T-helper 2 cell treated with Interferon-gamma antibody and Interleukin-4, amounts not matched to agents 100 ng/mL and 5 ng/mL, for 36 hours (primary cell): ENCODE measurements around the gene CHL1. TPM values are rescaled to one million over a fixed set of nuclear protein-coding genes. Genes with fewer than 3 reads are reported as not detected.

Source experiments
- intact Hi-C: fragments of 100-400 bp; cut with micrococcal nuclease; formaldehyde crosslinking; loops from one replicate; pipeline ENCODE4 v1.15.1; 2023
- total RNA-seq: library from RNA; stranded (reverse); gene quantifications from 2 replicates; pipeline ENCODE4 v1.2.3, GENCODE V29; 2022

Gene CHL1
- total RNA-seq, 1 donor from 2014 or later: not detected

DNA sequence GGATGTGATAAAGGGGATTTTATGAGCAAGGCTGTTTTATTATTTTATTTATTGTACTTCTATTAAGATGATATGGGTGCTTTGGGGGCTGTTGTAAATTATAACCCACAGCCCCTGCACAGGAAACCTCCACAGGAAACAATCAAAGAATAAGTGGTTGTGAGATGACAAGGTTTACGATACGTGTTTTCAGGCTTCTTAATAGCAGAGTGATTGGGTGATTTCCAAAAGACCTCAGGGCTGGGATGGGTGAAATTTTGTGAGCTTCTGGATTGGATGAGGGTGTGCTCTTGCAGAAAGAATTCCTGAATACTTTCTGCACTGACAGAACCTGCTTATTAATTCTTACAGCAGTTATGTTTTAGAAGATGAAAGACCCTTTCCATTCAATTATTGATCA is 21.4 kb downstream of the CHL1 start:
- intact Hi-C loops: no loop called here

DNA sequence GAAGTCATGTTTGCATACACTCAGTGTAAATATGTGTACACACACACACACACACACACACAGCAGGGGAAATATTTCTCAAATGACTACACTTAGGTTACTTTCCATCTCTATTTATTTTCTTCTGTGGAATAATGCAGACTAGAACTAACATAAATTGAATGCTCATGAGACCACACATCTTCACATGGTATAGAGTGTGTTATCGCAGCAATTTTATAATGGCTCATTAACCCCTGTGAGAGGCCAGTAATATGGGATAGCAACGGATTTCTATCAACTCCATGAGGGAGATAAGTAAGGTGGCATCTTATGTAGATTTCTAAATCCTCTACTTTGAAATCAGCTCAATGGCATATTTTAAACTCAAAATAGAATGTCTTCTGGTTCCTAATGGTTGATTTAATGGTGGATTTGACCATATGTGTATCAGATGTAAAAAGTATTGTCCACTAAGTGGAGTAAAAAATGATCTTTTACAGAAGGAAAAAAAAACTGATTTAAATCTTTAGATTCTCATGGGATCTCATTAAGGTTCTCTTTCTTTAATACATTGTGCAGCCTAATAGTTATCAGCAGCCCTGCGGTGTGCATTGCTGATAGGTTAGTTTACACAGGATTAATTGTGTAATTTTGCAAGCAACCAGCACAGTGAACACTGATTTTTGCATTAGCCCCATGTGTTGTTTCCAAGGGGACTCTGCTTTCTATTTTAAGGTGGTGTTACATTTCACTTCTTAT is 32.0 kb downstream of the CHL1 start:
- intact Hi-C loops: no loop called here

DNA sequence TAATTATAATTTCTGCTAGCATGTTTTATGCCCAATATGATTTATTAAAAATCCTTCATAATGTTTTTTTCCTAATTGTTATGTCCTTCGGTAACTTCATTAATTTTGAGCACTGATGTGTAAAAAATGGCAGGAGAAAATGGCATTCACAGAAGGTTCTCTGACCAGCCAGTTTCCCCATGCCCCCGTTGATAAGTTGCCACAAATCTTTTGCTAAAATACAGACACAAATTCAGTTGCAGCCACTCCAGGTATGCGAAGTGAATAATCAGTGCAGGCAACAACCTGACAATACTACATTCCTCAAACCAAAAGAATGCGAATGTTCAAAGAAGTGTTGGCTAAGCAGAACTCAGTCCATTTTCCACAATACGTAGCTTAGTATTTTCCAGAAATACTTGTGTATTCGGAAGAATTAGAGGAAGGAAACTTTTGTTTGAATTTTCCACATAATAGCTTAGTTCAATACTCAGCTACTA is 32.7 kb downstream of the CHL1 start:
- intact Hi-C loops: no loop called here

DNA sequence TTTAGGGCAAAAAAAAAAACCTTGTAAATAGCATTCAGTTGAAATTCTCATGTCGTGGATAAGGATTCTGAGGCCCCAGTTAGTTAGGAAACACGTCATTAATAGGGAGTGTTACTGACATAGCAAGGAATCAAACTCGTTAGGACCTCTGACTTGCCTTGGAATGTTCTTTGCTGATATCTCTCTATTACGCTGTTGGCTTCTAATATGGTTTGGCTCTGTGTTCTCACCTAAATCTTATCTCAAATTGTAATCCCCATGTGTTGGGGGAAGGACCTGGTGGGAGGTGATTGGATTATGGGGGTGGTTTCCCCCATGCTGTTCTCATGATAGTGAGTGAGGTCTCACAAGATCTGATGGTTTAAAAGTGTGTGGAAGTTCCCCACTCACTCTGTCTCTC is 40.3 kb downstream of the CHL1 start:
- intact Hi-C loops: no loop called here

DNA sequence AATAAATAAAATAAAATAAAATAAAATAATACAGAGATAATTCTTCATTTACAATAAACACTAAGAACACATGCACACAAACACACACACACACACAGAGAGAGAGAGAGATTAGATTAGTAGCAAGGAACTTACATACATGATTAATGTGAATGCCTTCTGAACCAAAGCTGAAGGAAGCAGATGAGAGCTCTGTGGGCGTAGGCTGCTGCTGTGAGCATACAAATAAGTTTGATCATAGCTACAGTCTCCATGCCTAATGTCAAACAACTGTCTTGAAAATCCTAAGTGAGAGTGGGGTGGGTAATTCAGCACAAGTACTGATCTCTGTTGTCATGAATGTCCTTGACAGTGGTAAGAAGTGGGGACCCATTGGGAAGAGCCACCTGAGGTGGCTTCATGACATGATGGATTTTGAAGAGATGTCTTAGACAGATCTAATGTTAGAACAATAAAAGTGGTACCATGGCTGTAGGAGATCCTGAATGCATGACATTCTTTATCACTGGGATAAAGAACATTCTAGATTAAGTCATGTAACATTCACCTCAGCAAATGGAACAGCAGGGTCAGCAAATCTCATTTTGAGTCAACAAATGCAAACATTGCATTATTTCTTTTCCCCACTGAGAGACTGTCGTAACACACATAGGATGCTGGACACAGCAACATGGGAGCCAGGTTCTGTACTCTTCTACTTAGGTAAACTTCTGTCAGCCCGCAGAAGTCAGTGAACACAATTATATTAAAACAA is 46.2 kb downstream of the CHL1 start:
- intact Hi-C loops: no loop called here

DNA sequence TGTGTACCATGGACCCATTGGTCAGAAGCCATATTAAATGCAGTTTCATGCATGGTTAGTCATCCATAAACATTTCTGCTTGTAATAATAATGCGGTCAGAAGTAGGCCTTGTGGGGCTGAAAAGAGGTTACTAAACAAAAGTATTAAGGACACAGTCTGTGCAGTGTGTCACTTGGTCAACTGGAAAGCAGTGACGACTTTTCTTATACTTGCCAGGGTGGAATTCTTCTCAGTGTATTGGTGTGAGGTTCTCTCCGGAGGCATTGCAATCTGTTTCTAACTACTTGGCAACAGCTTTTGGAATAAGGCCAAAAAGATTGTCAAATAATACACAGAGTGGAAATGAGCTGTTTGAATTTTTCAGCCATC is 46.8 kb downstream of the CHL1 start:
- intact Hi-C loops: no loop called here

DNA sequence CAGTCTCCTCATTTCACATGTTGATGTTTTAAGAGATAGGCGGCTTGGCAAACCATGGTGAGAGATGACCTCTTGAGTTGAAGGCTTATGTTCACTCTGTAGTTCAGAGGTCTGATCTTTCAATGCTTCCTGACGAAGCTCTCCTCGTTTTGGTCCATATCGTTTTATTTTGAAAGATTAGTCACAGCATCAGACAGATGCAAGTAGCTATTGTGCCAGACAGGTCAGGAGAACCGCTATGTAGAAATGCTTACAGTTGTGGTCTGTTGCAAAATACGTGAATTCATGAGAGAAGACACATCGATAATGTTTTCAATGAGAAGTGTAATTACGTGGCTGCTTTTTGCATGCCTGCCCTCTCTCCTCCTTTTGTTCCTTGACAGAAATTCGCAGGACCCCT is 47.5 kb downstream of the CHL1 start:
- intact Hi-C loops: no loop called here

DNA sequence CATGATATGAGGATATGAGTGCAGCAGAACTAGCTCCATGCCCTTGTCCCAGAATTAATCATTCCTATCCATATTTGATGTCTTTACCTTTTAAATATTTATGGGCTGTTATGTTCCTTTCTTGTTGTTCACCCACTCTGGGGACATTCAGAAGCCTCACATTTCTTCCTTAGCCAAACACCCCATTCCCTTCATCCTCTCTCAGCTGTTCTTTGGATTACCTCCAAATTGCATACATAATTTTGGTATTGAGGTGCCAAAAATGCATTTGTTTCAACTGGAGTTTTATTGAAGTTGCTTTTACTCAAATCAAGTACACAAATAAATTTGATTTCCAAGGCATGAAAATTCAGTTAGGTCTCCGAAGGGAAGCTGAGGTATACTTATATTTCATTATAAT is 51.4 kb downstream of the CHL1 start:
- intact Hi-C loops: no loop called here

DNA sequence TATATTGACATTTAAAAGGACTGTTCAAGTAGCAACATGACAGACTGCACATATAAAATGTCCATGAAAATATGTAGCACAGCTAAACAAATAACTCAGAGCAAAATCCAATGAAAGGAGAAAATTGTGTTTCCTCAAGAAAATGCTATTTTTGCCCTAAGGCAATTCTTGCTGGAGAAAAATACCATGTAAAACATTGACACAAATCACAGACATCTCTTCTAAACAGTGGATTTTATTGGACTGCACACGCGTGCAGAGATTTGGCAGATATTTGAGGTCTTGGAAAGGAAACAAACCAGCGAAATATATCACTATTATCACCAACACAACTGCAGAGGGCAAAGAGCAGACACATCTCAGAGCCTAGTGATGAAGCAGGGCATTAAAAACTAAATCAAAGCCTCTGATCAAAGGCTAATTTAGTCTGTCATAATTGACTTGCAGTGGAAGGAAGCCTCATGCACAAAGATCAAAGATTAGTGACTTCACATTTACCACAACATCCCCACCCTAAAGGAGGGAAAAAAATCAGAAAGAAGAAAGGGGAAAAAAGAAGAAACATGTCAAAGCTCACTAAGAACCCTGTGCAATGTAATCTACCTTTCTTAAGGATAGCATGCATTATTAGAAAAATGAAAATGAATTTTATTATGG is 52.4 kb downstream of the CHL1 start:
- intact Hi-C loops: no loop called here

DNA sequence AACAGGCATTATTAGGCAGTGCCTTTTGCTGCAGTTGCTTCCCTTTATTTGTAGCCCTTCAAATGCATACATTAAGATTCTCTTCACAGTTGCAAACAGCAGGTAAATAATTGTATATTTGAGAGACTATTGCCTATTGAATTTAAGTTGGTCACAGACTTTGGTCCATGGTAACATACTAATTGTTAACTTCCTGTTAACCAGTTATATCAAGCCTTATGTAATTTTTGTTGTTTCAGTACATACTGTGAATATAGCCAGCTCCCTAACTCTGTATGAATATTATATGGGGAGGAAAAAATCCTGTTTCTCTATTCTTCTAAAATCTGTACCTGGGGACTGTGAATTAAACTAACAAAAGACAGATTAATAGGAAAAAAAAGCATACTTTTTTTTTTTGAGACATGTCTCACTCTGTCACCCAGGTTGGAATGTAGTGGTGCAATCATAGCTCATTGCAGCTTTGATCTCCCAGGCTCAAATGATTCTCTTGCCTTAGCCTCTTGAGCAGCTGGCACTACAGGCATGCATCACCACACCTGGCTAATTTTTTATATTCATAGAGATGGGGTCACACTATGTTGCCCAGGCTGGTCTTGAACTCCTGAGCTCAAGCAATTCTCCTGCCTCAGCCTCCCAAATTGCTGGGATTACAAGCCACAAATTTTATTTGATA is 53.2 kb downstream of the CHL1 start:
- intact Hi-C loops: no loop called here

DNA sequence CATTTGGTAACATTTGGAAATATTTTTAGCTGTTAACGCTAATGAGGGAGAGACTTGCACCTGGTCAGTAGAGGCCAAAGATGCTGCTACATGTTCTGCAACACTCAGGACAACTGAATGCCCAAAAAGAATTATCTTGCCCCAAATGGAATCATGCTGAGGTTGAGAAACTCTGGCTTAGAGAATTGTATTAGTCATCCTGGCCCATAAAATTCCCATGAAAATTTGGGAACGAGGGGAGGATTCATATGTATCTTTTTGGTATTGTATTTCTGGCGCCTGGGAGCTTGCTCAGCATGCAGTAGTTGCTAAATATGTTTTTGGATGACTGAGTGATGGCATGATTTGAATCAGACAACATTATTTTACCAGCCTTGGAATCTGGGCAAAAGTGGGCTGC is 59.9 kb downstream of the CHL1 start:
- intact Hi-C loops: no loop called here

DNA sequence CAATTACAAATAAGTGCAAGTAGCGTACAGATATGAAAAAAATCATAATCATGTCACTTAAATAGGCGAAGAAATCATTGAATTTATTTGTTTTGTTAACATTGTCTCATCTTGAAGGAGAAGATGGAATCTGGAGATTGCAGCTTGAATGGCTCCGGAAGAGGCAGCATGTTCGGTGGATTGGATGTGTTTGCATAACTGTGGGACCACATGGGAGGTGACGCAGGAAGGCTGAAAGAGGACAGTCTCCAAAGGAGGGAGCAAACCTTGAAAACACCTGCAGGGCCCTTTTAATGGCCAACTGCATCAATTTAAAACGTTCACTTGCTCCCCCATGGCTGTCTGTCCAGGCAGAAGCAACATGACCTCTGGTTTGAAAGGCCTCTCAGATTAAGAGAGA is 61.3 kb downstream of the CHL1 start:
- intact Hi-C loops: no loop called here

DNA sequence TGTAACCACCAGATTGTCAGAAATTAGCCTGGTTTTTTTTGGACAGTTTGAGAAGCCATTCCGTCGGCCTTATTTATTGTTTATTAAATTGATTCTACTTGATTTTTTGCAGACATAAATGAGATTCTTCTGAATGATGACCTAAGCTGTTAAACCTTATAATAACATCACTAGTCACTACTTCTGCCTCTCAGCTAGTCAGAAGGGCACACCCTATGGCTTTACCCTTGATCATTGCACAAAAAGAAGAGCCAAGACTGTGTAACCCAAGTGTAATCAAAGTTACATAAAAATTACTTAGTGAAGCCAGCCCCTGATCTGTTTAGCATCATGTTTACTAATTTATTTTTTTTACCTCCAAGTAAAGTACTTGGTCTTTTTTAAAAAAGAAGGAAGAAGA is 64.3 kb downstream of the CHL1 start:
- intact Hi-C loops: no loop called here

DNA sequence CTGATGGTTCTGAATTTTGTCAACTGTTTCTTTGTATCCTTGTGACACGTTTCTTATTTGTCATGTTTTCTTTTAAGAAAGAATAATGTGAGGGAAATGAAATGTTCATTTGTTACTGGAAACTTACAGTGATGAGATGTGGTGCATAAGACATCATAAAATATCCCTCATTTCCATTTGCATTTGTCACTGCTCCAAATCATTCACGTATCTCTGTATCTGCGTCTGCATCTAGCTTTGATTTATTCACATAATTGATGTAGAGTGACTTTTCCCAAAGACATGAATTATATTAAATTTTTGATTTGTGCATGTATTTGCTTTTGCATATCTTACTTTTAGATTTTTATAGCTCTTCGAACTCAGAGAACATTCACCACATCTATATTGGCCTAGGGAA is 66.8 kb downstream of the CHL1 start:
- intact Hi-C loops: no loop called here

DNA sequence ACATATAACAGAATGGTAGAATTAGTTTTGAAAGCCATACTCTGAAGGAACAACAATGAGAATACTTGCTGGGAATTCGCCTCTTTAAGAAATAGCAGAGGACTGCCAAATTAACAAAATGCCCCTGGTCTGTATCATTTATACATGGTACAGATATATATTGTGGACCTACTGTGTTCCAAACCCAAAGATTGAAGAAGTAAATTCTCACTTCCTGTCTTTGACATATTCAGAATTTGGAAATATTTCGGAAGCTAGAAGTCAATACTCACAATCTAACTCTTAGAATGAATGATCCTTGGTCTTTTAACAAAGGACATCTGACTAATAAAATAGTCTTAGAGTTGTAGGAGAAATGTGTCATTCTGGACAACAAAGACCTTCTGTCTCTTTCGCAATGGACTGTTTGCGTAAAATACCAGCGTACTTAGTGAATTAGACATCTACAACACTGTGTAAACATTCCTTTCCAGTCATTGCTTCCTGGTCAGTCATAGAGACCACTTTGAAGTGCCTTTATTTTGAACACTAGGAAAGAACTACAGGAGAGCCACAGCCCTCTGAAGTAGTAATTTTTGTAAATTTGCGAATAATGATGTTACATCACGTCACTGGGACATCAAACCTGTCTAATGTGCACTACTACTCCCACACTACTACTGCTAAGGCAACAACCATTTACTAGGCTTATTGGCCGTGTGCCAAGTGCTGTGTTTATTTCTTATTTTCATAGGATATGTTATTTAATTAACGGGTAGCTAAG is 68.0 kb downstream of the CHL1 start:
- intact Hi-C loops: no loop called here

DNA sequence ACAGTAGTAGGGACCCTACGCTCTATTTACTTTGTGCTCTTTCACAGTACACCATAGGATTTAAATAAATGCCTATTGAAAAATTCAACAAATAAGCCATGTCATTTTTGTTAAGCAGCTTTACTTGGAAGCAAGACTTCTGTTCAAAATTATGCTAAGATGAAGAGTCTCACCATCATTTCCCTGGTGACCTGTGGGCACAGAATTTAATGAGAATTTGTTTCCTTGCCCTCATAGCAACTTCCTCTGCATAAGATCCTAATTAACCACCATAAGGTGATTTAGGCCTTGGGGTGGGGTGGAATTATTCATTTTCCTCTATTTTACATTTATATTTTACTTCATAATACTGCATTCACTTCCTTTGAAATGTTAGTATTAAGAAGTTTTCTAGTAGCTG is 70.5 kb downstream of the CHL1 start:
- intact Hi-C loops: no loop called here

DNA sequence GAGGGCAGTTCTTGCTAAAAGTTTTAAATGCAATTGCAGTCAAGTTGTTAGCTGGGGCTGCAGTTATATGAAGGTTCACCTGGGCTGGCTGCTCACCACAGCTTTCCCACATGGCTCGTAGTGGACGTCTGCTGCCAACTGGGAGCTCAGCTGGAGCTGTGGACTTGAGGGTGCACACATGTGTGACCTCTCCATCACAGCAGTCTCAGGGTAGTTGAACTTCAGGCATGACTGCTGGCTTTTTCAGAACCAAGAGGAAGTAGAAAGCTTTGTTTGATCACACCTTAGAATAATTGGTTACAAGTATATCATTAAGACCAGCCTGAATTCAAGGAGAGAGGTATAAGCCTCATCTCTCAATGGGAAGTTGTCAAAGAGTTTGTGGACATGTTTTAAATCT is 74.1 kb downstream of the CHL1 start:
- intact Hi-C loops: no loop called here

DNA sequence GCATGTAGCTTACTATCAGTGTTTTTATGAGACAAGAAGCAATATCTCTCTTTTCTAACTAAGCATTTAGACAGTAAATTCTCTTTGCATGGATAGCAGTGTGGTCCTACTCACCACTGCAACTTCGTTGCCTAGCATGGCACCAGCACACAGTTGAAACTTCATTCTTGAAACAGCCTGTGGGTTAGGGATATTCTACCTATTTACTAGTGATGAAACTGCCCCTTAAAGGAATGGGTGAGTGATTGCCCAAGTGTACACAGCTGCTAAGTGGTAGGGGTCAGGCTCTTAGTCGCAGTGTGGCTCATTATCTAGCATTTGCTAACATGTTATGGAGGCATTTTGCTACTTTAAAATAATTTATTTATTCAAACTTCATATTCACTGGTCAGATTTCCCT is 78.4 kb downstream of the CHL1 start:
- intact Hi-C loops: no loop called here

DNA sequence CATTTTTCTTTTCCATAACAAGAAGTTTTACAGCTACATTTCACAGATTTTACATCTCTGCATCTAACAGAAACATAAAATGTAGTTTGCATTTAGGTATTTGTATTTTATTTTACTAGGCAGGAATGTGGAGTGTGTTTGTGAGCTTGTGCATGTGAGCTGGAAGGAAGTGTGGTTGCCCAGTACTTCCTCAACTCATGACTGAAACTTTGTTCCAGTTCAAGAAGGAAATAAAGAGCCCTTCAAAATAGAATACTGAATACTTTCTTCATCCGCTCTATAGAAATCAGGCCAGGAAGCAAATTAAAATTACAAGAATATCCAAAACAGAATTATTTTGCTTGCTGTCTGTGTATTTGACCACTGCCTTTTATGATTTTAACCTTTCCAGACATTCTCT is 81.3 kb downstream of the CHL1 start:
- intact Hi-C loops: no loop called here

DNA sequence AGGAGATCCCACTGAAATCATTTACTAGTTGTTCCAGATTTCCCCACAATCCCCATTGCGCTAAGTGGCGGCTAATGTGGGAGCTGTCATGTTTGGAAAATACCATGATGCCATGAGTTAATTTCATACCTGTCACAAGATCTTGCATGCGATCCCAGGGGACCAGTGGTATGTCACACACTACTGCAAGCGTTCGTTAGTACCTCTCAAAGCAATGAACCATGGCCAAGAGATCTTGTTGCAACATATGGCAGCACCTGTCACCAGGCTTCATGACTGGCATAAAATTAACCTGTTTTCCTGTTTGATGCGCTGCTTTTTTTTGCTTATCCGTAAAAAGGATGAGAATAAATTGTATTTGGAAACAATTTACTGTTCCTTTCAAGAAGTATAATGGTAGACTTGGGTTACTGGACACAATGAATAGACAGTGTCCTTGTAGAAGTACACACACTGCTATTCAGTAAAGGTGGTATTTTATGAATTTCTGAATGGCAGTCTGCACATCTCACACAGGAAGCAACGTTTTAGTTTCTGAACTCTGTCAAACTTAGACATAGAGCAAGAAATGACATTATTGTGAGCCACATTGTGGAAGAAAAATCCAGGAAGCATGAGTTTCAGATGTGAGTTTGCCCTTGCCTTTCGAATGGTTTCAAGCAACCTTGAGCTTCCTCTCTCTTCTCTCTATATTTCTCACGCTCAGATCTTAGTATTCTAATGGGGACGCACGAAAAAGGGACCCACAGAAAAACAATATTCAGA is 81.9 kb downstream of the CHL1 start:
- intact Hi-C loops: no loop called here
